GM21360 (cell line): Measurements from ENCODE around the gene C1orf226.

Source experiments
- ATAC-seq: cut with Tn5 transposase; IDR thresholded peaks from one replicate; pipeline ENCODE4 v1.9.1; 2021; ENCODE audit warnings: mild to moderate bottlenecking, moderate library complexity; ENCODE audit not compliant: unreplicated experiment

C1orf226 gene

DNA sequence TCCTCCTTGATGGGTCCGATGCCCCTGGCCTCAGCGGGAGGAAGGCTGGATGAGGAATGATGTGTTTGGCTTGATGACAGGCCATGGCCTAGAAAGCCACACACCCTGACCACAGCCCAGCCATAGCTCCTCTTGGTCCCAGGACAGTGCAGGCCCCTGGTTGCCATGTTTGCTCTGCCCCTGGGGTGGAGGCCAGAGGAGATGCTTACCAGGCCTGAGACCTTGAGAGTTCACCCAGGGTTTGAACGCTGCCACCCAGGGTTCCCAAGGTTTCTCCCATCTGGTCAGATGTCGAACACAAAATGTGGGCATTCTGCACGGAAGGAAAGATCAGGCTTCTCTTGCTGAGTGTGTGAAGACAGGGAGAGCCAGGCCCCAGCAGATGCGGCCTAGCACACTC is 2.6 kb downstream of the C1orf226 start:
- ATAC-seq = no peak

- ATAC-seq = no peak
Measured at GRCh38 chr1:162384601-162385279, 3.2 kb downstream of the C1orf226 start.

GRCh38 chr1:162385280-162385623 is 3.7 kb downstream of the C1orf226 start:
- ATAC-seq = no peak

GRCh38 chr1:162385702-162386101 is 4.2 kb downstream of the C1orf226 start:
- ATAC-seq = no peak

DNA sequence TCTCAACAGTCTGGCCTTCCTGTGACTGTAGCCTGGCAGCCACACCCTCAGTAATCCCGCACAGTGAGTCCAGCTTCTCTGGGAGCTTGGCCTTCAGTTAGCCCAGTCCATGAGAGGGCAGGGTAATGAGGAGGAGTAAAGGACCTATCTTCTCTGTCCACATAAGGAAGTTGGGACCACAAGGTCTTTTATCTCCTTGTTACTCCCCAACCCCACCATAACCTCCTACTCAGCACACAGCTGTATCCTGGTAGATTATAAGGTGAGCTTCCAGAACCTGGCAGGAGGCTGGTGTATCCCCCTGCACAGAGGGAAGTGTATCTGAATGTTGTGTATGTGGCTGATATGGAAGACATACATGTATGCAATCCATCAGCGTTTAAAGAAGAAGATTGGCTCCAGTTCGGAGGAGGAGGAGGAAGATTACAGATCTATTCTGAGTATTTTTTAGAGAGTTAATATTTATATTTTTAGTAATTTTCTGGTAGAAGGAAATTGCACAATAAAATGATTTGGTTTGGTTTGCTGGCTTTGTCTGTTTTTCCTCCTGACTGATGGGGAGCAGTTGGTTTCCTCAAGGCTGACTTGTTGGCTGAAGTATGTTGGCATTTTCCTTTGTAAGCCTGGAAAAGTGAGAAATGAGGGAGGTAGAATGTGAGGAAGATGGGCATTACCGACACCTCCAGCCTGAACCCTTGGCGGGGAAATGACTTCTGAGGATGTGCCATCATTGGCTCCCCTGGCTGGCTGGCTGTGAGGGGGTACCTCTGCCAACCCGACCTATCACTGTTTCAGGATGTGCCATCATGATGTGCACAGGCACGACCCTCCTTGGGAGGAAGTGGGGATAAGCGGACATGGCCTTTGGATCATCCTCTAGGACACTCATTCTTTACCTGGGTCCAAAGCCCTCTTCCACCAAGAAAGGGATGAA is 5.0 kb downstream of the C1orf226 start:
- ATAC-seq = no peak

GRCh38 chr1:162387226-162388082 is 5.9 kb downstream of the C1orf226 start:
- ATAC-seq = no peak

DNA sequence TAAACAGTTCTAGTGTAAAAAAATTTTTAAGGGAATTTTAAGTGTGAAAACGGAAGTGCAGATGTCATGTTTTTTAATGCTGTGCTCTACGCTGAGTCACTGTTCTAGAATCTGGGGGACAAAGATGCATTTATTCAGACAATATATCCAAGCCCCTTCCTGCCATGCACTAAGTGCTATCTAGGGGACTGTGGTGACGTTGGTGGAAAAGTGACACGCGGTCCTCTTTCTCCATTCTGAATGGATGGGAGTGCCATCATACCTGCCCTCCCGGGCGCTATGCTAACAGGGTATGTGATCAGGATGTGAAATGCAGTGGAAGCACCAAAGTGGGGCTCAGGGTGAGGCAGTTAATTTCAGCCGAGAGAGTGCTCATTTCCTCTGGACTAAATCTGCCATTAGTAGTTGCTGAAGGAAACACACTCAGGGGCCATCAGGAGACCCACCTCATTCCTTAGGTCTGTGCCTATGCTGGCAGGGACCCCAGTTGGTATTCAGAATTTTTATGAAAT is 6.6 kb downstream of the C1orf226 start:
- no peak for ATAC-seq

GRCh38 chr1:162388615-162389014 is 7.1 kb downstream of the C1orf226 start:
- no peak for ATAC-seq

DNA sequence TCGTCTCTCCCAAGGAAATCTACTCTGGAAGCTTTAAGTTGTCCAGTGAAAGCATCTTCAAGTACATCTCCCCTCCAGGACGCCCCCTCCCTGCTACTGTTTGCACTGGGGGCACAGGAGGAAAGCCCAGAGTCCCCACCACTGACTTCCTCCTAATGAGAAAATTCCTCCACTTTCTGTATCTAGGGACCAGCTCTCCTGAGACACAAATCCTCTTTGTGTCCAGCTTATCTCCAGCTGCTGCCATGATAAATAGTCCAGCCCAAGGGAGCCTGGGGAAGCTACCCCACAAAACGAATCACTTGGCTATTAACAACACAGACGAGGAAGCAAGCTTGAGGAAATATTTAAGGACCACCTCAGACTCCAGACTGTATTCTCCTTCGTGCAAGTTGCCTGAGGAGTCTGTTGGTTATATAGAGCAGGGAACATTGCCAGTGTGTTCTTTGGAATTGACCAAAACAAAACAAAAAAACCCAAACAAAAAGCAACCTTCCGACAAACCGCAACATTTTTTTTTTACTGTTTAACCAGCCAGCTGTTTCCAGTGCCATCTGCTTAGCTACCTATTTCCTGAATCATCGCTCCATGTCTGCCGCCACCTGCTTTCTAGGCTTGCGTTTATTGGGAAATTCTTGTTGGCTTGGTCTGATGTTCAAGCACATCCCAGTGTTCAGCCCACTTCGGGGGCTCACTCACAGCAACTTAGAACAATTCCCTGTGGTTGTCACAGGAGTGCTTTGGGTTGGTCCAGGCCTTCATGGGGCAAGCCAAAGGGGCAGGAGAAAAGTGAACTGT is 7.7 kb downstream of the C1orf226 start:
- ATAC-seq = no peak

GRCh38 chr1:162389971-162390370 is 8.4 kb downstream of the C1orf226 start:
- no peak for ATAC-seq

DNA sequence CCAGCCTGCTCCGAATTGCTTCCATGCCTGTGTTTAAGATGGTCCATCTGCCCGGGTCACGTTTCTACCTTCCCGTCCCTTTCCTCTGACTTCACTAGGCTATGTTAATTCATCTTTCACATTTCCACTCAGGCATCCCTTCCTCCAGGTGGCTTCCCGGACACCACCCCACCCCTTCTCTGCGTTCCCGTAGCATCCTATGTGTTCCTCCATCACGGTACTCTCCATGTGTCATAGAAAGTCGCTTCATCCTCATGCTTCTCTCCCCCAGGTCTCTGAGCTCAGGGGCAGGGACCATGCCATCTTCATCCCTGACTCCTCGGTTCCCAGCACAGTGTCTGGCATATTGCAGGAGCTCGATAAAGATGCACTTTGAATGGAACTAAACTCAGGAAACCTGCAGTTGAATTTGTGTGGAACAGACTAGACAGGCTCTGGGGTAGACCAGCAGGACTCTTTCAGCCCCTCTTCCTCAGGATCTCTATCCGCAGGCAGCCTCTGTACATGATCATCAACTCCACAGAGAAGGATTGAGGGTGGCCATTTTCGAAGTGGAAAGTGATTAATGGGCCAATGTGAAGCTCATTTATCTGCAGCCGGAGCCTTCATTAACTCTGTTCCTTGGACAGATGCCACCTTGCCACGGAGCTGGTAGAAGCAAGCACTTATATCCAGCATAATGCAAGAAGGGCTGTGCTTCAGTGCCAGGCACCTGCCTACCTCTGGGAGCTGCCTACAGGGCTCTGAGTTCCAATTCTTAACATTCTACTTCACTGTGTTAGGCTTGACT is 9.1 kb downstream of the C1orf226 start:
- no peak for ATAC-seq

GRCh38 chr1:162391790-162392563 is 10.4 kb downstream of the C1orf226 start:
- ATAC-seq = no peak

DNA sequence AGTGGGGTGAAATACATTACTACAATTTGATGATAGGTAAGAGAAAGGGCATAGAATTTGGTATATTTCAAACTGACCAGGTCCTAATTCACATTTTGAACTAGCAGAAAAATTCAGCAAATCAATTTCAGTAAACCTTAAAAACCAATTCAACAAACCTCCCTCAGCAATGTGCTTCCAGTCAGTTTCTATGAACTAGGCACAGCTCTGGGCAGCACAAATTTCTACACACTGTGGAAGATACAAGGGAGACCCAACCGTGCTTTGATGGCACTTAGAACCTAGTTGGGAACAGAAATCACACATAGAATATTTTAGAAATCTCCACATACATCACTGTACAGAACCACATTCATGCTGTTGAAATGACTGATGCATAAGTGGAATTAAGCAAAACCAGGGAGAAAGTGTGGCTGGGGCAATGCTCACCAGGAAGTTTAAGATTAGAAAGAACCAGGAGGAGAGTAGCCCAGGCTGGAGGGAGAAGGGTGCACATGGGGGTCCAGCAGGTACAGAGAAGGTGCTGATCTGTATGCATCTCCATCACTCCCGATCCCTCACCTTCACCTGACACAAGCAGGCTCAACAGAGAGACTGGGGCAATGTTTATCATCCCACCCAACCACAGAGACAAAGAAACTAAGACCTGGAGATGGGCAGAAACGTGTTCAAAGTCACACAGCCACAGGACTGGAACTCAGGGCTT is 14.8 kb downstream of the C1orf226 start:
- ATAC-seq = no peak

DNA sequence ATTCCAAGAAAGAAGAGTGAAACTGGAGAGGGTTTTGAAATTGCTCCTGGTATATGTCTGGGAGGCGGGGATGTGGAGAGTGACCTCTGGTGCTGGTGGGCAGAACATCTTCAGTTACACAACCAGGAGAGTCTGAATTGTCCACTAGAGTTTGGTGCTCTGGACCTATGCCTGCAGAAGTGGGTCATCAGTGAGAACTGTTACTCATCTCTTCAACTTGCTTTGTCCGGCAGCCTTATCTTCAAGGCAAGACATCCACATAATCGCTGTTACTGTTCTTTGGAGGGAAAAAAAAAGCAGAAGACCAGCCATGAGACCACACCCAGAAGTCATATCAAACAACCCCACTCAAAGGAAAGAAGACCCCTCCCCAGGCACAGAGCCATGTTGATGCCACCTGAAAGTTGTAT is 15.5 kb downstream of the C1orf226 start:
- ATAC-seq = no peak

DNA sequence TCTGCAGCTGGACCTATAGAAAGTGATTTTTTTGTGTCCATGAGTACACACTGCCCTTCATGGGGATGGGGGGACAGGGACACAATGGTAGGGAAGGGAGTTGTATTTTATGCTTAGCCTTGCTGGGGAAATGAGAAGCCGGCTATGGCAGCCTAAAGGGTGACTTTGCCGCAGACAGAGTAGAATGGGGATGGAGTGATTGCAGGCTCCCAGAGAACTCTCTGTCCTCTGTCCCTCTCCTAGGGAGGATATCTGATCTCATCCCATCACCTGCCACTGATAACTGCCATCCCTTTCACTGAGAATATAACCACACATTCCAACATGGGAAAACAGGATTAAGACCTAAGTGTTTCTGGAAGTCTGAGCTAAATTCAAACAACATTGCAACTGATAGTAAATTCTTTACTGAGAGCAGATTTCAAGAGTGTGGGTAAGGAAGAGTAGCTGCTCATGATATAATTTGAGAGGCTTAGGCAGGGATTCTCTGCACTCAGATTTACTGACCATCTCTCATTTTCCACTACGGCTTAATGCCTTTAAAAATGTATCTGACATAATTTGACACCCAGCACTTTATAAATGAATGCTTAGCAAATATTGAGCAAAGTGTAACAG is 16.5 kb downstream of the C1orf226 start:
- no peak for ATAC-seq

- no peak for ATAC-seq
Measured at GRCh38 chr1:162398999-162399580, 17.6 kb downstream of the C1orf226 start.

- ATAC-seq = no peak
Measured at GRCh38 chr1:162400790-162401355, 19.3 kb downstream of the C1orf226 start.
